Lower lobe of right lung (tissue), 2 donors: ENCODE data around the gene SMYD3. TPM values are rescaled to one million over a fixed set of nuclear protein-coding genes. Genes with fewer than 3 reads are reported as not detected.

Experiments
- ATAC-seq, 2 donors: fragments of 200-7000 bp; cut with Tn5 transposase; one replicate each; pipeline ENCODE4 v1.9.1; 2020 to 2022; ENCODE audit warnings: mild to moderate bottlenecking in 2 of 2, moderate library complexity in 2 of 2
- DNase-seq: peaks from one replicate; pipeline ENCODE4 v3.0.0-alpha.2; 2020
- H3K27ac ChIP-seq: fragments of 200-600 bp; one replicate; pipeline ENCODE4 v1.8.0; 2022
- H3K27me3 ChIP-seq: fragments of 200-600 bp; one replicate; pipeline ENCODE4 v1.8.0; 2022; ENCODE audit warnings: low read depth
- H3K36me3 ChIP-seq: fragments of 200-600 bp; one replicate; pipeline ENCODE4 v1.8.0; 2022; ENCODE audit warnings: mild to moderate bottlenecking
- H3K4me1 ChIP-seq: fragments of 200-600 bp; one replicate; pipeline ENCODE4 v1.8.0; 2022
- H3K4me3 ChIP-seq: fragments of 200-600 bp; one replicate; pipeline ENCODE4 v1.8.0; 2022; ENCODE audit warnings: mild to moderate bottlenecking
- H3K9me3 ChIP-seq: fragments of 200-600 bp; one replicate; pipeline ENCODE4 v1.8.0; 2022
- intact Hi-C: fragments of 100-400 bp; cut with DNase I; formaldehyde crosslinking; loops from one replicate; pipeline ENCODE4 v1.11.0; 2022
- total RNA-seq: library from RNA; stranded (reverse); fragmentation: NEBNext Ultra II Directional; extraction: Animal tissue kit (Norgen Biotek cat#: 25700); gene quantifications from one replicate; pipeline ENCODE4 v1.2.1, GENCODE V29; 2021
- TF ChIP-seq, protein P1 (sequence below): fragments of 200-600 bp; IDR thresholded peaks from one replicate; pipeline ENCODE4 v1.8.0; 2022; ENCODE audit warnings: antibody characterized with exemption, mild to moderate bottlenecking
- donor health status: DM: no; HTN: yes; CAD: no; lungs with severe emphysema.

Gene SMYD3
- total RNA-seq, 1 donor from 2014 or later, result 20.5 TPM

DNA sequence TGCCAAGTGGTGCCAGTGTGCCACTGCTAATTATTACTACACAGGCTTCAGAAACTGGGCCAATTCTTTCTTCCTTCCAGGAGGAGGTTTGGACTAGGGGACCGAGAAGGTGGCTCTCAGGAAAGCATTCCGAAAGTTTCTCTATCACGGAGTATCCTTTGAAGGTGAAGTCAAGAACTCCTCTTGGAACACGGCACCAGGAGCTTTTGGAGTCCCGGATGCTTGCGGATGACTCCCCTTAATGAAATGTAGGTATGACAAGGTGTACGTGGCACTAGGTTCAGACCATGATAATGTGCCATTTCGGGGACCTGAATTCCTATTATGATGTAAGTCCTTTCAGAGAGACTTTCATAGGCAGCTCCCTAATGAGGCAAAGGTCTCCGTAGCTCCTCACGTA lies 718.2 kb downstream of the SMYD3 start:
- ATAC-seq, result no peak
- H3K27ac ChIP-seq, result no peak overlapping the region
- TF ChIP-seq, protein P1, sequence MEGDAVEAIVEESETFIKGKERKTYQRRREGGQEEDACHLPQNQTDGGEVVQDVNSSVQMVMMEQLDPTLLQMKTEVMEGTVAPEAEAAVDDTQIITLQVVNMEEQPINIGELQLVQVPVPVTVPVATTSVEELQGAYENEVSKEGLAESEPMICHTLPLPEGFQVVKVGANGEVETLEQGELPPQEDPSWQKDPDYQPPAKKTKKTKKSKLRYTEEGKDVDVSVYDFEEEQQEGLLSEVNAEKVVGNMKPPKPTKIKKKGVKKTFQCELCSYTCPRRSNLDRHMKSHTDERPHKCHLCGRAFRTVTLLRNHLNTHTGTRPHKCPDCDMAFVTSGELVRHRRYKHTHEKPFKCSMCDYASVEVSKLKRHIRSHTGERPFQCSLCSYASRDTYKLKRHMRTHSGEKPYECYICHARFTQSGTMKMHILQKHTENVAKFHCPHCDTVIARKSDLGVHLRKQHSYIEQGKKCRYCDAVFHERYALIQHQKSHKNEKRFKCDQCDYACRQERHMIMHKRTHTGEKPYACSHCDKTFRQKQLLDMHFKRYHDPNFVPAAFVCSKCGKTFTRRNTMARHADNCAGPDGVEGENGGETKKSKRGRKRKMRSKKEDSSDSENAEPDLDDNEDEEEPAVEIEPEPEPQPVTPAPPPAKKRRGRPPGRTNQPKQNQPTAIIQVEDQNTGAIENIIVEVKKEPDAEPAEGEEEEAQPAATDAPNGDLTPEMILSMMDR, result no peak

DNA sequence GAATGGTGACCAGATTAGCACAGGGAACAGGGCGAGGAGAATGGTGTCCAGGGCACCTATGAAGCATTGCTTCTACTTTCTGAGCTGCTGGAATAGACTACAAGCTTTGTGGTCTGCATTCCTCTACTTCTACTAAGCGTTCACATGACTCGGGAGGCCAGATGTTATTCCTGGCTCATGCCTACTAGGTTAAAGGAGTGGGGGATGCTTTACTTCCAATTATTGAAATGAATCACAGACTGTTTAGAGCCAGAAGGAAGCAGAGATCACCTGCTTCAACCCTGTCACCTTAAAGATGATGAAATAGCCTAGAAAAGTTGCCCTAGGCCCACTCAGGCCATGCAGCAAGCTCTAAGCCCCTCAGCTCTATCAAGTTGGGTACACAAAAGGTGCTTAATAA lies 718.8 kb downstream of the SMYD3 start:
- H3K27me3 ChIP-seq, result no peaks in the 10 kb centered on the region

More for the DNA sequence above, 718.2 kb downstream of the SMYD3 start:
- DNase-seq, result no peak
- no peak overlapping the region for H3K4me3 ChIP-seq
- H3K27me3 ChIP-seq, result no peaks in the 10 kb centered on the region
- no peaks in the 10 kb centered on the region for H3K9me3 ChIP-seq
- no peaks in the 10 kb centered on the region for H3K4me1 ChIP-seq
- H3K36me3 ChIP-seq, result no peaks in the 10 kb centered on the region
- intact Hi-C loops, result no loop called here

DNA sequence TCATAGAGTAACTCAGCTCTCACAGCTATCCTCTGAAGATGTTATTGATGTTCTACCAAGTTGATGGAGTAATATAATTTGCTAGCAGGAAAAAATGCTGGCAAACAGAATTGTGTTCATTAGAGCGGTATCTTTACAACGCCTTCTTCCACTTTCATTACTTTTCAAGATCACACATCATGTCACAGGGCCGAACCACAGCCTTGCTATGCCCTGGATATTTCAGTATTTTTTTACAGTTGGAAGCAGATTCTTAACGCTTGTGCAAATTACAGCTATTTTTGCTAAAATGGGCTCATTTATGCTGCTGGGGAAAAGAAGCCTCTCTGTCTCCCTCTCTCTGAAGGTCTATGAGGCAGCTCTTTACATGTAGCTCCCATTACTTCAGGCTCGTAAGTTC lies 720.1 kb downstream of the SMYD3 start:
- ATAC-seq (no peak), DNase-seq (no peak)
- Histone ChIP-seq H3K4me1 (no peaks in the 10 kb centered on the region), H3K4me3 (no peak overlapping the region), H3K27me3 (no peaks in the 10 kb centered on the region), H3K36me3 (no peaks in the 10 kb centered on the region), H3K9me3 (no peaks in the 10 kb centered on the region), H3K27ac (no peak overlapping the region)
- TF ChIP-seq, protein P1, result no peak
- intact Hi-C loops, result no loop called here

More for the DNA sequence above, 718.8 kb downstream of the SMYD3 start:
- H3K4me3 ChIP-seq, result no peak overlapping the region
- TF ChIP-seq, protein P1, result no peak
- H3K9me3 ChIP-seq, result no peaks in the 10 kb centered on the region
- ATAC-seq, result no peak
- H3K36me3 ChIP-seq, result no peaks in the 10 kb centered on the region
- intact Hi-C loops, result no loop called here
- H3K27ac ChIP-seq, result no peak overlapping the region
- no peak for DNase-seq
- no peaks in the 10 kb centered on the region for H3K4me1 ChIP-seq

DNA sequence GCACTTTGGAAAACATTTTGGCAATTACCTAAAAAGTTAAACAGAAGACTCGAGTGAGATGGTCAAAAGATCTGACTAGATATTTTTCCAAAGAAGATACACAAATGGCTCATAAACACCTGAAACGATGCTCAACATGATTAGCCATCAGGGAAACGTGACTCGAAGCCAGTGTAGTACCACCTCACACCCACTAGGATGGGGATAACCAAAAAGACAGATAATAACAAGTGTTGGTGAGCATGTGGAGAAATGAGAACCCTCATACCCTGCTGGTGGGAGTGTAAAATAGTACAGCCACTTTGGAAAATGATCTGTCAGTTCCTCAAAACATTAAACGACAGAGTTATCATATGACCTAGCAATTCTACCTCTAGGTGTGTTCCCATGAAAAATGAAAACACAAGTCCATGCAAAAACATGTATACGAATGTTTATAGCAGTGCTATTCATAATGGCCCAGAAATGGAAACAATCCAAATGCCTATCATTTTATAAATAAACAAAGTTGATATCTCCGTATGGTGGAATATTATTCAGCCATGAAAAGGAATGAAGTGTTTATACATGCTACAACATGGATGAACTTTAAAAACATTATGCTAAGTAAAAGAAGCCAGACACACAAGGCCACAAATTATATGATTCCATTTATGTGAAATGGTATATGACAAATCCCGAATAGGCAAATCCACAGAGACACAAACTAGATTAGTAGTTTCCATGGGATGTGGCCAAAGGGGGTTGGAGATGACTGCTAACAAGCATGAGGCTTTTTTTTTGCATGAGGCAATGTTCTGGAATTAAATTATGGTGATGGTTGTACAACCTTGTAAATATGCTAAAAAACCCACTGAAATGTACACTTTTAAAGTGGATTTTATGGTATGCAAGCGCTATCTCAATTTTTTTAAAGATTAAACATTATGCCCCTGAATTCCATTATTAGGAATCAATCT lies 727.0 kb downstream of the SMYD3 start:
- H3K4me3 ChIP-seq, result no peak overlapping the region
- no peak overlapping the region for H3K27ac ChIP-seq
- H3K27me3 ChIP-seq, result no peaks in the 10 kb centered on the region
- no peaks in the 10 kb centered on the region for H3K4me1 ChIP-seq
- no peaks in the 10 kb centered on the region for H3K9me3 ChIP-seq
- no peaks in the 10 kb centered on the region for H3K36me3 ChIP-seq
- intact Hi-C loops, result no loop called here
- TF ChIP-seq, protein P1, result no peak
- DNase-seq (no peak), ATAC-seq (no peak)

- Histone ChIP-seq H3K4me3 (no peak overlapping the region), H3K9me3 (no peaks in the 10 kb centered on the region), H3K36me3 (no peaks in the 10 kb centered on the region), H3K27me3 (no peaks in the 10 kb centered on the region), H3K27ac (no peak overlapping the region), H3K4me1 (no peaks in the 10 kb centered on the region)
- DNase-seq, result no peak
- intact Hi-C loops, result no loop called here
- no peak for ATAC-seq
- TF ChIP-seq, protein P1, result no peak
These were observed 729.3 kb downstream of the SMYD3 start for GRCh38 chr1:245777752-245778151.
